GM12878 (cell line): ENCODE data around the gene INPP4B. TPM values are rescaled to one million over a fixed set of nuclear protein-coding genes. Genes with fewer than 3 reads are reported as not detected.

Experiments used
- ATAC-seq: fragments of 200-7000 bp; cut with Tn5 transposase; 3 replicates; pipeline ENCODE4 v1.9.1; 2020; ENCODE audit warnings: mild to moderate bottlenecking, moderate library complexity
- BruUV-seq: library from RNA; stranded (reverse); fragments of 400-500 nt; replicated peaks from 2 replicates; lab custom pipeline; 2021; lab: Mats Ljungman, UMichigan
- CTCF ChIA-PET: fragments of 300-600 bp; sonication (Branson Sonifier 250); formaldehyde crosslinking; extraction: SDS; loops from one replicate; lab custom pipeline; 2021; ENCODE audit warnings: inconsistent platforms; lab: Yijun Ruan, JAX
- POLR2A ChIA-PET: fragments of 350-600 bp; formaldehyde crosslinking; extraction: SDS; loops from one replicate; lab custom pipeline; 2021; ENCODE audit warnings: inconsistent platforms; lab: Charles Lee
- RAD21 ChIA-PET: fragments of 300-600 bp; sonication (Branson Sonifier 250); formaldehyde crosslinking; loops from one replicate; lab custom pipeline; 2023; ENCODE audit warnings: antibody characterized with exemption; ENCODE audit not compliant: unreplicated experiment; lab: Charles Lee
- SMC1A ChIA-PET: fragments of 300-600 bp; sonication (Branson Sonifier 250); formaldehyde crosslinking; loops from one replicate; lab custom pipeline; 2023; ENCODE audit not compliant: unreplicated experiment, uncharacterized antibody; lab: Charles Lee
- DNase-seq: peaks from one replicate; pipeline ENCODE4 v3.0.0-alpha.2; 2011; ENCODE audit warnings: low read depth, low spot score
- FAIRE-seq: peaks from 3 replicates; lab custom pipeline; 2011; peaks lifted over from hg19 to GRCh38; lab: Jason Lieb, UNC
- H2AFZ ChIP-seq: 2 replicates; pipeline ENCODE4 v1.6.0; 2011; ENCODE audit warnings: low read depth, low read length, control low read depth; ENCODE audit not compliant: control insufficient read depth
- H3K27ac ChIP-seq: 2 replicates; pipeline ENCODE4 v1.5.1; 2011; ENCODE audit warnings: control low read depth; ENCODE audit not compliant: control insufficient read depth, insufficient read depth
- H3K27me3 ChIP-seq, 2 experiments: replicated peaks in 1 of 2; 2 replicates each; pipeline versions ENCODE4 v1.6.0 to v1.6.1; 2011; ENCODE audit warnings: low read length in 1 of 2; ENCODE audit not compliant: control insufficient read depth in 2 of 2, insufficient read depth in 2 of 2
- H3K36me3 ChIP-seq, 2 experiments: 2 replicates each; pipeline ENCODE4 v1.5.1; 2011; ENCODE audit warnings: low read length in 1 of 2; ENCODE audit not compliant: control insufficient read depth in 2 of 2, insufficient read depth in 2 of 2
- H3K4me1 ChIP-seq: 2 replicates; pipeline ENCODE4 v1.6.1; 2011; ENCODE audit warnings: mild to moderate bottlenecking, low read length, moderate library complexity, mixed read lengths; ENCODE audit not compliant: control insufficient read depth, insufficient read depth
- H3K4me2 ChIP-seq: 2 replicates; pipeline ENCODE4 v1.6.0; 2011; ENCODE audit warnings: control low read depth; ENCODE audit not compliant: control insufficient read depth, insufficient read depth
- H3K4me3 ChIP-seq: fragments of 200-600 bp; sonication (generic); 2 replicates; pipeline ENCODE4 v1.5.1; 2016
- H3K79me2 ChIP-seq: 2 replicates; pipeline ENCODE4 v1.6.0; 2011; ENCODE audit warnings: low read length; ENCODE audit not compliant: control insufficient read depth, insufficient read depth
- H3K9ac ChIP-seq: 2 replicates; pipeline ENCODE4 v1.8.0; 2011; ENCODE audit warnings: low read length, control low read depth, mixed read lengths; ENCODE audit not compliant: control insufficient read depth, insufficient read depth
- H3K9me3 ChIP-seq: replicated peaks from 3 replicates; pipeline ENCODE4 v1.5.1; 2011; ENCODE audit warnings: mild to moderate bottlenecking, low read length; ENCODE audit not compliant: control insufficient read depth, insufficient read depth
- H4K20me1 ChIP-seq: 2 replicates; pipeline ENCODE4 v1.6.0; 2011; ENCODE audit not compliant: control insufficient read depth, insufficient read depth
- BCL3 ChIP-seq: IDR thresholded peaks from 2 replicates; pipeline ENCODE4 v1.6.1; 2011; ENCODE audit warnings: borderline replicate concordance, low read depth, mild to moderate bottlenecking, moderate library complexity, low read length; ENCODE audit not compliant: insufficient read depth, poor library complexity, severe bottlenecking
- ESRRA ChIP-seq: IDR thresholded peaks from 2 replicates; pipeline ENCODE4 v1.6.1; 2012; ENCODE audit warnings: mild to moderate bottlenecking, low read length, improper control_type of control experiment
- FOS ChIP-seq: IDR thresholded peaks from 3 replicates; pipeline ENCODE4 v1.6.1; 2011; ENCODE audit warnings: borderline replicate concordance; ENCODE audit not compliant: insufficient read length; ENCODE audit errors: extremely low read depth
- FOXM1 ChIP-seq: IDR thresholded peaks from 2 replicates; pipeline ENCODE4 v1.6.1; 2012; ENCODE audit warnings: low read depth, mild to moderate bottlenecking, inconsistent platforms, low read length, moderate library complexity
- HCFC1 ChIP-seq: fragments of 150-350 bp; IDR thresholded peaks from 2 replicates; pipeline ENCODE4 v1.6.1; 2014; ENCODE audit warnings: low read length
- KAT2A ChIP-seq: conservative IDR thresholded peaks from 2 replicates; pipeline ENCODE4 v1.6.1; 2011; ENCODE audit warnings: low read depth, low read length; ENCODE audit not compliant: control insufficient read depth
- MTA3 ChIP-seq: IDR thresholded peaks from 2 replicates; pipeline ENCODE4 v1.6.1; 2012; ENCODE audit warnings: low read length, inconsistent platforms, borderline replicate concordance
- POLR2A ChIP-seq: IDR thresholded peaks from 2 replicates; pipeline ENCODE4 v1.6.1; 2011; ENCODE audit warnings: low read depth, mild to moderate bottlenecking, low read length
- POU2F2 ChIP-seq: IDR thresholded peaks from 3 replicates; pipeline ENCODE4 v1.6.1; 2011; ENCODE audit warnings: low read depth, mild to moderate bottlenecking, low read length, borderline replicate concordance
- SRF ChIP-seq, 2 experiments: IDR thresholded peaks; 2 replicates each; pipeline ENCODE4 v1.6.1; 2011; ENCODE audit warnings: low read depth in 2 of 2, low read length in 2 of 2, mild to moderate bottlenecking in 1 of 2, moderate library complexity in 1 of 2
- TCF7 ChIP-seq: IDR thresholded peaks from 2 replicates; pipeline ENCODE4 v1.6.1; 2014; ENCODE audit warnings: antibody characterized with exemption, borderline replicate concordance
- ZBTB4 ChIP-seq: fragments of 450-650 bp; formaldehyde crosslinking; IDR thresholded peaks from 2 replicates; pipeline ENCODE4 v1.4.0; 2022; ENCODE audit warnings: mild to moderate bottlenecking, moderate library complexity
- ZNF24 ChIP-seq: fragments of 450-650 bp; IDR thresholded peaks from 2 replicates; pipeline ENCODE4 v1.6.1; 2017; ENCODE audit warnings: antibody characterized with exemption, mild to moderate bottlenecking
- ZNF274 ChIP-seq: IDR thresholded peaks from one replicate; pipeline ENCODE4 v1.8.0; 2011; ENCODE audit not compliant: insufficient read length, insufficient read depth
- ZNF592 ChIP-seq: fragments of 450-650 bp; IDR thresholded peaks from 2 replicates; pipeline ENCODE4 v1.6.1; 2017; ENCODE audit warnings: mild to moderate bottlenecking, moderate library complexity
- ZZZ3 ChIP-seq: IDR thresholded peaks from 2 replicates; pipeline ENCODE4 v1.6.1; 2011; ENCODE audit warnings: low read depth; ENCODE audit not compliant: control insufficient read depth, insufficient read length
- WGBS: methylation state at CpG from one replicate; pipeline ENCODE4 v1.1.6; 2016; ENCODE audit warnings: low lambda C conversion rate; ENCODE audit not compliant: insufficient replicate concordance, insufficient coverage; ENCODE audit errors: missing lambda C conversion rate; 5-methylcytosine and 5-hydroxymethylcytosine counted together
- in situ Hi-C: fragments of 300-500 bp; cut with MboI; formaldehyde crosslinking; loops from 9 replicates; pipeline ENCODE4 v1.14.3; 2018; ENCODE audit warnings: mixed read lengths
- intact Hi-C: fragments of 100-400 bp; cut with micrococcal nuclease; formaldehyde crosslinking; loops from one replicate; pipeline ENCODE4 v1.14.2; 2022; ENCODE audit not compliant: unreplicated experiment
- polyA plus RNA-seq, 11 experiments: library from polyadenylated mRNA; depleted of rRNA in 4 of 11; unstranded in 6 of 11; stranded (reverse) in 5 of 11; fragments of >200 nt; fragmentation: Nextera tagmentation in 4 of 11; fragmentation: Illumina TruSeq in 1 of 11; extraction: Ambion mirVana in 4 of 11; extraction: Trizol in 1 of 11; gene quantifications; 1 replicate in 1 of 11; 2 replicates in 10 of 11; pipeline versions ENCODE4 v1.2.1 to v1.2.3, GENCODE V29; 2011 to 2016; ENCODE audit warnings: inconsistent platforms in 2 of 11, missing spikeins in 2 of 11, low read depth in 1 of 11
- total RNA-seq, 4 experiments: library from RNA; depleted of rRNA in 3 of 4; stranded (reverse); fragments of >200 nt in 3 of 4; fragmentation: Illumina TruSeq in 1 of 4; extraction: Trizol in 1 of 4; gene quantifications; 2 replicates each; pipeline versions ENCODE4 v1.2.1 to v1.2.3, GENCODE V29; 2013 to 2021

INPP4B gene
- total and polyA plus RNA-seq, 10 of the 15 experiments (the other 5 are each of a cell fraction or from before 2014, with no cell fraction given) = 0.53 to 11.2 (median 0.95) TPM

DNA sequence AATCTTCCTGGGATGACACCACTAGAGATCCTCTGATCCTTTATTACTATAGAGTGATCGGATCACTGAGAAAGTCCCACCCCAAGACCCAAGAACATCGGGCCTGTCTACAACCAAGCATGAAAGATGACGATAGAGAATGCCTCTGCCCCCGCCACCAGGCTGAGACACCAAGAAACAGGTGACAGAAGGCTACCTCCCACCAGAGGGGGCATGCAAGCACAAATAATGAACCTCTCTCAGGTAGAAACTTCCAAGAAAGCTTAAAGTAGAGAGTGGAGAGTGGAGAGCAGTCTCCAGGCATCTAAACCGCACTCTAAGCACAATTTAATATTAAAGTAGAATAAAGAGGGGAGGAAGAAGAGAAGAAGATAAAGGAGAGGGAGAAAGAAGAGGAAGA lies 402.6 kb downstream of the INPP4B start:
- Histone ChIP-seq H3K4me3 (no peak overlapping the region), H4K20me1 (no peaks in the 10 kb centered on the region), H3K4me1 (no peaks in the 10 kb centered on the region), H2AFZ (no peak overlapping the region), H3K27me3 (no peaks in the 10 kb centered on the region), H3K9me3 (no peaks in the 10 kb centered on the region), H3K4me2 (no peak overlapping the region), H3K9ac (no peak overlapping the region), H3K79me2 (no peaks in the 10 kb centered on the region), H3K27ac (no peak overlapping the region), H3K36me3 (no peaks in the 10 kb centered on the region)
- FAIRE-seq (no peak), DNase-seq (no peak), ATAC-seq (peak; percentile 41)
- in situ Hi-C loops (no loop called here), intact Hi-C loops (no loop called here)
- POLR2A ChIA-PET = no interaction called here
- RAD21 ChIA-PET = no interaction called here
- SMC1A ChIA-PET = interaction anchor here (0.8 to 1.5 kb wide), 3 partner anchors 29 to 89 kb away, joined by 3 read pairs; no protein-coding TSS in a partner anchor
- CTCF ChIA-PET = no interaction called here
- BruUV-seq = no TSS peak
- TF ChIP-seq FOS (no peak), POLR2A (no peak), HCFC1 (no peak), POU2F2 (no peak), ZNF274 (no peak), ESRRA (no peak), ZNF24 (no peak), SRF (IDR thresholded peaks at IDR 0.05; ENCODE audit: low read depth in 2 of 2, low read length in 2 of 2) (no peak), KAT2A (no peak), ZBTB4 (CRISPR knock-in tag) (no peak), MTA3 (no peak), FOXM1 (no peak), ZZZ3 (no peak), ZNF592 (no peak), BCL3 (no peak), TCF7 (no peak)
- 47% methylated on average over 5 of the region's 5 CpGs for WGBS
